ENCODE measurements around the gene FASLG.
"Not testable (repeated sequence)": the region's sequence is repeated elsewhere in the genome, so short reads cannot be mapped to it uniquely, and the experiment has no call there.

Gene FASLG, protein sequence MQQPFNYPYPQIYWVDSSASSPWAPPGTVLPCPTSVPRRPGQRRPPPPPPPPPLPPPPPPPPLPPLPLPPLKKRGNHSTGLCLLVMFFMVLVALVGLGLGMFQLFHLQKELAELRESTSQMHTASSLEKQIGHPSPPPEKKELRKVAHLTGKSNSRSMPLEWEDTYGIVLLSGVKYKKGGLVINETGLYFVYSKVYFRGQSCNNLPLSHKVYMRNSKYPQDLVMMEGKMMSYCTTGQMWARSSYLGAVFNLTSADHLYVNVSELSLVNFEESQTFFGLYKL

DNA sequence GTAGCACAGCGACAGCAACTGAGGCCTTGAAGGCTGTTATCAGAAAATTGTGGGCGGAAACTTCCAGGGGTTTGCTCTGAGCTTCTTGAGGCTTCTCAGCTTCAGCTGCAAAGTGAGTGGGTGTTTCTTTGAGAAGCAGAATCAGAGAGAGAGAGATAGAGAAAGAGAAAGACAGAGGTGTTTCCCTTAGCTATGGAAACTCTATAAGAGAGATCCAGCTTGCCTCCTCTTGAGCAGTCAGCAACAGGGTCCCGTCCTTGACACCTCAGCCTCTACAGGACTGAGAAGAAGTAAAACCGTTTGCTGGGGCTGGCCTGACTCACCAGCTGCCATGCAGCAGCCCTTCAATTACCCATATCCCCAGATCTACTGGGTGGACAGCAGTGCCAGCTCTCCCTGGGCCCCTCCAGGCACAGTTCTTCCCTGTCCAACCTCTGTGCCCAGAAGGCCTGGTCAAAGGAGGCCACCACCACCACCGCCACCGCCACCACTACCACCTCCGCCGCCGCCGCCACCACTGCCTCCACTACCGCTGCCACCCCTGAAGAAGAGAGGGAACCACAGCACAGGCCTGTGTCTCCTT is at the start of gene FASLG:
TSS of gene FASLG (plus strand) at position 233 of the 583 bp plus-strand sequence. CDS start at position 332, 99 bp downstream.
- DNase-seq: no peak

DNA sequence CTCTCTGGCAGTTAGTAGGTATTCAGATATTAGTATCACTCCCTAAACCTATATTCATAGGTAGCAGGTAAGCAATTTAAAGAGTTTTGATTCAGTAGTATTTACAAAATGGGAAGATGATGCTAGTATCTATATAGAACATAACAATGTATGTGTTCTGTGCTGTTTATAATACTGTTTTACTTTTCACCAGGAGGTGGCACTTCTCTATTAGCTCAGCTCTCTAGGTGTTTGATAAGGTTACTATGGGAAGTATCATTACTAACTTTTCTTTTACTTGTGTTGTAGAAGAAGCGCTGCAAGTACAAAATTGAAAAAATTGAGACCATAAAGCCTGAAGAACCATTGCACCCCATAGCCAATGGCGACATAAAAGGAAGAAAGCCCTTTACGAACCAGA is 49.4 kb upstream of the FASLG start:
- no peak for DNase-seq

DNA sequence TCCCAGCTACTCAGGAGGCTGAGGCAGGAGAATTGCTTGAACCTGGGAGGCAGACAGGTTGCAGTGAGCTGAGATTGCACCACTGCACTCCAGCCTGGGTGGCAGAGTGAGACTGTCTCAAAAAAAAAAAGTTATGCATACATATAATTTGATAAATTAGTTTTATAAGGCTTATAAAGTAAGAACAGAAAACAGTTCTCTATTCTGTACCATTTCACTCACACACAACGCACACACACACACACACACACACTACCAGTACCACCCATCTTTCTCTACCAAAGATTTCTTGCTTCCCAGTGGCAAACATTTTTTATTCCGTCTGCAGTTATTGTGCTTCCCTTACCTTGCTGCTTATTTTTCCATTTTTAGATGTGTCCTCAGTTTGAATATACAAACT is 46.4 kb upstream of the FASLG start:
- DNase-seq: no peak

DNA sequence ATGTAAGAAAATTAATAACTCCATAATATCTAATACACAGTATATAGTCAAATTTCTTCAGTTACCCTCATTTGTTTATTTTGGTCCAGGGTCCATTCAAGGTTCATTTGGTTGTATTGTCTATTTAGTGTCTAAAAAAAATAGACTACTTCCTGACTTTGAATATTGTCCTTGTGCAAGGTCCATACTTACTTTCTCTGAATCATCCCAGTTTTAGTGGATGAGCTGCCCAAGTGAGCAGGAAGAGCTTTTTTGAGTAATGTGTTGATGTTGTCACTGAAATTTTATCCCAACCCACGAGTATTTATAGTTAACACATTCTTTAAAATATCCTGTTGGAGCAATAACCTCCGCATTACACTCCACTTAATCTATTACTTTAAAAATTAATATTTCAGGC is 45.6 kb upstream of the FASLG start:
- DNase-seq: no peak

DNA sequence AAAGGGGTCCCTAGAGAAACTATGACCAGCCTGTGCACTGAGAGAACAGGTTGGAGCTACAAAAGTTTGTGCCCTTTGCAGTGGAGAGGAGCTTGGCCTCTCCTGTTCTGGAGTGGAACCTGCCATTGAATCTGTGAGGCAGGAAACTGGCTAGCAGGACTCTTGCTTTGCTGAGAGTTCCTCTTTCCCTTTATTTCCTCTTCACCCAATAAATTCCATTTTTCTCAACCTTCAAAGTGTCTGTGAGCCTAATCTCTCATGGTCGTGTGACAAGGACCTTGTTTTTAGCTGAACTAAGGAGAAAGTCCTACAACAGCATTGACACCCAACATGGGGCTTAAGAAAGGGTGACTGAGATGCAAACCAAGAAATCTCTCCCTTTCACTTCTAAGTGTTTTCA is 42.7 kb upstream of the FASLG start:
- no peak for DNase-seq

DNA sequence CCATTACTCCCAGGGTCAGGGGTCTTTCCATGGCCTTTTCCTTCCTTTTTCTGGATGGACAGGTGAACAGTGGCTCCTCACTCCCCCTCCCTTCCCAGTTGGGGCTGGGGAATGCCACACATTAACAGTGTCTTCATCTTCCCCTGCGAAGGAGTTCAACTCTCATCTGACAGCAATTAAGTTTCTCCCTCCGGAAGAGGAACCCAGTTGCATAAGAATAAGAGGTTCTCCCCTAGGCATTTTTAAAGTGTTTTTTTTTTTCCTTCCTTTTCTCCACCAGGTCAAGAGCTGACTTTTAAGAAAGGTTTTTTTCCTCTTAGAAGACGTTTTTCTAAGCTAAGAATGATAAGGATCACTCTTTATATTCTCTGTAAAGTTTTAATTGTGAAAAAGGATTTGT is 42.3 kb upstream of the FASLG start:
- no peak for DNase-seq

DNA sequence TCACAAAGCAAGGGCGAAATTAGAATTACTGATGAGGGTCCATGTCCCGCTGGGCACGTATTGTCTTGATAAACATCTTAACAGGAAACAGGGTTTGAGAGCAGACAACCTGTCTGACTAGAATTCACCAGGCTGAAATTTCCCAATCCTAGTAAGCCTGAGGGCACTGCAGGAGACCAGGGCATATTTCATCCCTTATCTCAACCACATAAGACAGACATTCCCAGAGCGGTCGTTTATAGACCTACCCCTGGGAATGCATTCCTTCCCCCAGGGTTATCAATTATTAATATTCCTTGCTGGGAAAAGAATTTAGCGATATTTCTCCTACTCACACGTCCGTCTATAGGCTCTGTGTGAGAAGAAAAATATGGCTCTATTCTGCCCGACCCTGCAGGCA is 38.3 kb upstream of the FASLG start:
- not testable (repeated sequence) for DNase-seq

DNA sequence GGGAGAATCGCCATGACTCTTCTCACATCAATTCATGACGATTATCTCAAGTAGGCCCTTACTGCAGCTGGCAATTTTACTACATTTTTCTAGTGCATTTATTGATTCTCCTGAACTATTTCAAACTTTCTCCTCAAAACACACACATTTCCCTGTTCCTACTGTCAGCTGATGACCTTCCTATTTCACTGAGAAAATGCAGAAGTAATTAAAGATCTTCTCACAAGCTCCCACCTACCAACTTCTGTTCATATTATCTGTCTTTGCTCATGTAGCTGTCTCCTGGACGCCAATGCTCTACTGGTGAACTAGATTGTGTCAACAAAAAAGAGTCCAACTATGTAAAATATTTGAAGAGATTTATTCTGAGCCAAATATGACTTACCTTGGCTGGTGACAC is 36.4 kb upstream of the FASLG start:
- no peak for DNase-seq

DNA sequence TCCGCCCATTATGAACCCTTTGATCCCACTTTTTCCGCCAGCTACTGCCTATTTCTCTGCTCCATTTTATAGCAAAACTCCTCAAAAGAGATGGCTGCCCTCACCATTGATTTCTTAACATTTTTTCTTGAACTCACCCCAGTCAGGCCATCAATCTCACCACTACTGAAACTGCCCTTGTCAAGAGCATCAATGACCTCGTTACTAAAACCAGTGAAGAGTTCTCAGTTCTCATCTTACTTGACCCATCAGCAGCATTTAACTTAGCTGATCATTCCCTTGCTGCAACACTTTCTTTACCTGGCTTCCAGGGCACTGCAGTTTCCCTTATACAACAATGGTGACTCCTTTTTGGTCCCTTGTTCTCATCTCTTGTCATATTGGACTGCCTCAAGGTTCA is 35.2 kb upstream of the FASLG start:
- no peak for DNase-seq

DNA sequence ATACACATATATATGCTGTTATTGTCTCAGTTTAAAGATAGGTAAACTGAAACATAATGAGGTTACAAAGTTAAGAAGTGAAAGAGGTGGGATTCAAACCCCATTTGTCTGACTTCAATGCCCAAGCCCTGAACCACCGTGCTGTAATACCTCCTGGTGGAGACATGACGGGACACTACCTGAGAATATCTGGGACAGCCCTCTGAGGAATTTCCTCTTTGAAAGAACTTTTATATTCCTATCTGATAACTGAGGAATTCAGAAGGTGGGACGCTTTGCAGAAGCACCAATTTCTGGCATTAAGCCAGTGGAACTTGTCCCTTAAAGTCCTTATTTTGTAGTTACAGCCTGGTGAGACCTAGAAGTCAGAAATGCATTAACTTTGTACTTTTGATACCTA is 32.1 kb upstream of the FASLG start:
- DNase-seq: no peak

DNA sequence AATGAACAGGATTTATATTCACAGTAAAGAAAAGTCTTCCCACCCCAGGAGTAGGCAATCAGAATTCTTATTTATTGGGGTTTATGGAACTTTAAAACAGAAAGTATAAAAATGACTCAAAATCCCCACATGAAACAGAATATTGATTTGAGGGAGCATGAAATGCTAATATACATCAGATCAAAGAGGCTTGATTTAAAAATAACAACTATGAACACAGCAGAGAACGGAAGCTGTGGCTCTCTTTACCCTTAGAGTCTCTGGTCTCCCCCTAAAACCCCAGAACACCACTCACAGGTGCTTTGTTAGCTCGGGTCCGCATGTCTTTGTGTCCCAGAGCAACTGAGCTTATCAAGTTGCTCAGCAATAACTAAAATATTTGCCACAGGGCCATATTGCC is 31.2 kb upstream of the FASLG start:
- no peak for DNase-seq

DNA sequence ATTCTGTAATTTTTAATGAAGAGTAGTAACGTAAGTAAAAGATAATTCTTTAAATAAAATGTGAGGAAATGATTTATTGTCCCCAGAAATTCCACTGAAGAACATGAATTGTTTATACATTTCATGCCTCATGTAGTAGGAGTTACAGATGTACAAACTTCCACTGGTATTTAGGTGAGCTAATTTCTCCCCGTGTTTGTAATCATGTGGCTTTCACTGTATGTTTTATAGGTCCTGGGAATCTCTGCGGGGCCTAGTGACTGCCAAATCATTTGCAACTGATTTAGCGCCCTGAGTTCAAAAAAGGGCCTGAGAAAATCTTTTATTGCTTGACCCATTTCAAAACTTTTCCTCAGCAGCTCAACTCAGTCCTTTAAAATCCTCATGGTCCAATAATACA is 30.5 kb upstream of the FASLG start:
- DNase-seq: no peak

DNA sequence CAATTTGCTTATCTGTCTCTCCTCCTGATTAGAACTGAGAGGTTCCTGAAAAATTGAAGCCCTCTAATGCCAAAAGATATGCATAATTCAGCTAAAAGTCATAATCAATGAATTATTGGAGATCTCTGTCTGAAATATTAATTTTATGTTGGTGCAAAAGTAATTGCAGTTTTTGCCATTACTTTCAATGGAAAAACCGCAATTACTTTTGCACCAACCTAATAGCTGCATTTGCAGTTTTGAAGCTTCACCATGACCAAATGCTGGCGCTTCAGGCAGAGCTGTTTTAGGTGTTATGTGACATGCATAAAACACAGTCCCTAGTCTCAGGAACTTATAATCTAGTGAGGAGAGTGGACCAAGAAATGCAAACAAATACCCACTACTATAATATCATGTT is 29.7 kb upstream of the FASLG start:
- DNase-seq: no peak

DNA sequence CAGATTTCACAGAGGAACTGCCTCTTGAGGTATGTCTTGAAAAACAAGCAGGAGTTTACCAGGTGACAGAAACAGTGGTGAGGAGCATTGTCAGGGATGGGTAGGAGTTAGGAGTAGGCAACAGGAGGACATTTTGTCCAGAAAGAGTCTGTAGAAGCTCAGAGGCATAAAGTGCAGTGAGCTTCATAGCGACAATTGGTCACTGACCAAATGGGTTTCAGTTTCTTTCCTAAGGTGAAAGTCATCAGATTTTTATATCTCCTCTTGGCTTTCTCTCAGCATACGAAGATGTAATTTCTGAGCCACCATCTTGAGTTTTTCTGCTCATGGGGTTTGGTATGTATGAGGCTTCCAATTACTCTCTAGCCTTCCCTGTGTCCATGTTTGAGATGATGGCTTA is 29.3 kb upstream of the FASLG start:
- DNase-seq: no peak

DNA sequence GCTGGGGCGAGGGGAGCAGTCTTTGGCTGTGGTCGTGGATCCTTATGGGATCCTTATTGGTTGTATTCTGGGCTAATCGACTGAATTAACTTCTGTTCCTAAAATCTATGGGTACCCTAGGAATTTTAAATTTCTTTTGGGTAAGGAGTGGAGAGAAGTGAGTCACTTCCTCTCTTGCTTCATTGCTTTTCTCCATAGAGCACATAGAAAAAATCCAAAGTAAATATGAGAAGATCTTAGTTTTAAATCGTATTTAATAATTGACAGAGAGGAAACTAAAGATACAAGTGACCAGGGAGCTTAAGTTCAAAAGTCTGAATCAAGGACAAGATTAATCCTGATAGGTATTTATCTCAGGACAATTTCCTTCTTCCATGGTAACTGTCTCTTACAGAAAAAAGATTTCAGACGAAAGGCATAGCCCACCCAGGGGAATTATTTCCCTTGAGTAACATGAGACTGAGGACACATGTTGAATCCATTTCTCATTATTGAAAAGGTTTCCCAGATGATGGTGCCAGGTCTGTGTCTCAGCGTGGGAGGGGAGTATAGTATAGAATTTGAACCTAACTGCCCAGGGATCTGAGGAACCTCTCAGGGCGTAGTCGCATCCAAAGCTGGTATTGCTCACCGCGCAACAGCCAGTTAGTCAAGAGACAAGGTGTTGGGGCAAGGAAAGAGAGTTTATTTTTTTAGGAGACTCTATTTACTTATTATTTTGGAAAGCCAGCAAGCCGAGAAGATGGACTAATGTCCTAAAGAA is 28.7 kb upstream of the FASLG start:
- DNase-seq: no peak

DNA sequence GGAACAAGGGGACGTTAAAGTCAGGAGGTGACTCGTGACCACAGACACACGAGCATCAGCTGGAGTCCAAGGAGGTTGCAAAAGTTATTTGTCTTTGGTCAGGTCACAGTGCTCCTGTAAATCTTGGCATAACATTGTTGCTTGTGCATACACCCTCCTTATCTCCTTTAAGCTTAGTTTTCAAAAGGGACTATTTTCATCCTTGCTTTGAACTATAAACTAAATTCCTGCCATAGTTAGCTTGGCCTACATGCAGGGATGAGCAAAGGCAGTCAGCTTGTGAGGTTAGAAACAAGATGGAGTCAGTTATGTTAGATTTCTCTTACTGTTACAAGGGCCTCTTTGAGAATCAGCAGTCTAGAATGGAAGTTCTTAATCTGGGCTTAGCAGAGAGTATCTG is 28.0 kb upstream of the FASLG start:
- DNase-seq: no peak

DNA sequence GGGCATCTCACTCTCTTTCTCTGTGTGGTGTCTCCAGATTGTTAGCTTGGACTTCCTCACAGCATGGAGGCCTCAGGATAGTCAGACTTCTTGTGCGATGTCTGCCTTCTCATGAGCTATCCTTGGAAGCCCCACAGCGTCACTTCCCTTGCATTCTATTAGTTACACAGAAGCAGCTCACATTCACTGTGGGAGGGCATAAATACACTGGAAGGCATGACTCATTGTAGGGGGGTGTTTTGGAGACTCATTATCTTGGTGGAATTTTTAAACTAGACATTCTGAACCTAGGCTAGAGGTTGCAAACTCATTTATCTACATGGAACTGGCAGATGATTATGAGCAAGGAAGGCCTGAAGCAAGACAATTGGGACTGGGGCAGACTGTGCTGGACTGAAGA is 21.4 kb upstream of the FASLG start:
- no peak for DNase-seq

DNA sequence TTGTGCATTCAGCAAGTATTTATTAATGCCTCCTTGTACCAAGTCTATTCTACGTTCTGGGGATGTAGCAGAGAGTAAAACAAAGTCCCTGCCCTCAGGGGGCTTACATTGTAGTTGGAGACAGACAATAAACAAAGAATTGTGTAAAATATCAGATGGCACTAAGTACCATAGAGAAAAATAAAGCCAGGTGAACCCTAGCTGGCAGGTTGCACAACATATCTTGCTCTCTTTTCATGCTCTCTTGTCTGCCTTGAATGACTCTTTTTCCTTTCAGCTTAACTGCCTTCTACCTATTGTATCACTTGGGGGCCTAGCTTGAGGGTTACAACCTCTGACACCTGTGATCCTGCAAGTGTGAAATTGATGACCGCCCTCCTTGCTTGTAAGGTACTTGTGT is 20.7 kb upstream of the FASLG start:
- no peak for DNase-seq

DNA sequence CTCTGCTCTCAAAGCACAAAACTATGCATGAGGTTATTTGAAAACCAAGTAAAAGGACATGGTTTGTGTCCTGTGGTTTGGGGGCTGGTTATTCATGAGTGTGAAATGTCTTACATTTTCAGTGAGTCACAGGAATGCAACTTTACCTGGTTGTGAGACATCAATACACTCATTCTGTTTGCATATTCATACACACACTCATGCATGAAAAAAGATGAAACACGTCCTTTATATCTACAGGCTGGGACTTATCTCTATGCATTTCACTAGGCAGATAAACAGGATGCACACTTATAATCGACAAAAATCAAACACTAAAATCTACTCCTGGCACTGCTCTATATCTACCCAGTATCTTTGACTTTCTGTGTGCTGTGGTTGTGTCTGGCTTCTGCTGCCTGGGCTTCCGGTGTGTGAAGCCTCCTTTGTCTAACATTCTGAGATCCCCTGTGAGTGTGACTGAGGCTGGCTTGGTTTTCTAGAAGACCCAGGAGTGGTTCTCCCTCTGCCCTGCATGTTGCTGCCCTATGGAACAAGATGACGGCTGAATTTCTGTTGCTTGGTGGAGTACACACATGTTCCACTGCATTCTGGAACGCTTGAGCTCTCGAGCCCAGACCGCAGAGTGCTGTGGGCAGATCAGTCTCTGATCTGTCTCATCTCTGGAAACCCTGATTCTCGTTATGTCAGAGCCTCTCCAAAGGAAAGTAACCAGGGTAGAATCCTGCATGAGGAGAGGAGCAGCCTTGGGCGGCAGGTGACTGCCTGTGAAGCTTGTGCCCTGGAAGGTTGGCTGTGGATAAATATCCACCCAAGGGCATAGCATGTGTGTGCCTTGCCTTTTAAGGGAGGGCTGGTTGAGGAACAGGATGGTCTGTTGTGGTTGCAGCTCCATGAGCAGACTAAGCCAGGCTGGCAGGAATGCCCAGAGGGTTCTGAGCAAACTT is 19.7 kb upstream of the FASLG start:
- no peak for DNase-seq

DNA sequence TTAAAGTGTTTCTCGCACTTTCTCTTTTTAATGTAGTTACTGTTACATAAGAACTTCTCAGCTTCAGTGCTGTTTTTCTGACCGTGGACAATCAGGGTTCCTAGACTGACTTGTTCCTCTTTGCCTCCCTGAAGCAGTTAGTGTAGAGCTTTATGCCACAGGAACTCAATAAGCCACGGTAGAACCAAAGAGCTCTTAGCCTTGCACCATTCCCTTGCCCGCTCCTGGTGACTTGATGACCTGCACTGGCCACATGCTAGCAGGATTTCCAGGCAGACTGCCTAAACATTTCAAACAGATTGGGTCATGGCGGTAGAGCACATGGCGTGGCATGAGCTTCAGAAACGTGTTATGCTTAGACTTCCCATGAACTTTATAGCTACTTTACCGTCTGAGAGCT is 18.8 kb upstream of the FASLG start:
- DNase-seq: no peak

DNA sequence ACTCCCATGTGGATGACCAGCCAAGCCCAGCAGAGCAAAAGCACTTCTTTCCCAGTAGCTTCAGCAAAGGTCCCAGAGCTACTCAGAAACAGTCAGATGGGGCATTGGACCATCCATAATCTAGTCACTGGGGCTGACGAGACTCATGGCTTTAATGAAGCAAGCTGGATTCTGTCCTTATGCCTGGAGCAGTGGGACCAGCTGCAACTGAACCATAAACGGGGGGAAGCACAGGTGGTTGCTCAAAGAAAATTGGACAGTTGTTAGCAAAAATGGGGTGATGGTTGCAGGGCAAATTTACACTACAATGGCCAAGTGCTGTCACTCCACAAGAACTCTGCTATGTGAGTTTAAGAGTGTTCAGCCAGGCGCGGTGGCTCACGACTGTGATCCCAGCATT is 17.4 kb upstream of the FASLG start:
- DNase-seq: no peak

DNA sequence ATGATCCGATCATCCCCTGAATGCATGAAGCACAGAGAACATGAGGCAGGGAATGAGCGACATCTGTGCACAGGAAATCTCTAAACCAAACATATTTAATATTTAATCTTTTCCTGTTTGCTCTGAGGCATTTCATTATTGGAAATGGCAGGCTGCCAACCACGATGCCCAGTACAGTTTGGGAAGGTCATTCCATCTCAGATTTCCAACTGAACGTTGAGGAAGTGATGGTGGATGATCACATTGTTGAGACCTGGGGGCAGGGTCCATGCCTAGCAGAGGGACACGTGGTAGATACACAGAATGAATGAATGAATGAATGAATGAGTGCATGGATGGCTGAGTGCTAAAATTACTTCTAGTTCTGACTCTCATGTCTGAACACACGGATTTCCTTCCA is 15.9 kb upstream of the FASLG start:
- no peak for DNase-seq

DNA sequence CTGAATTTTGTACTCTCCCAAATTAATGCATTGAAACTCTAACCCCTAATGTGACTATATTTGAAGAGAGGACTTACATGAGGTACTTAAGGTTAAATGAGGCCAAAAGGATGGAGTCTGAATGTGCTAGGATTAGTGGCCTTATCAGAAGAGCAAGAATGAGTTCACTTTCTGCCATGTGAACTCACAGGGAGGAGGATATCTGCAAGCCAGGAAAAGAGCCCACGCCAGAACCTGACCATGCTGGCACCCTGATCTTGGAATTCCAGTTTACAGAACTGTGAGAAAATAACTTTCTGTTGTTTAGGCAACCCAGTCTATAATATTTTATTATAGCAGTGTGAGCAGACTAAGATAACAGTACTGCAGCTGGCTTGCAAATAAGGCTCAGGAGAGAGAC is 12.2 kb upstream of the FASLG start:
- no peak for DNase-seq

Data from NCI-H2171 treated with DMSO at 0.1 percent for 48 hours (cell line).